GM21786 (cell line): ENCODE results near the gene PXK.

Experiments used
- ATAC-seq: cut with Tn5 transposase; IDR thresholded peaks from one replicate; pipeline ENCODE4 v1.9.1; 2021; ENCODE audit not compliant: unreplicated experiment

The PXK gene

DNA sequence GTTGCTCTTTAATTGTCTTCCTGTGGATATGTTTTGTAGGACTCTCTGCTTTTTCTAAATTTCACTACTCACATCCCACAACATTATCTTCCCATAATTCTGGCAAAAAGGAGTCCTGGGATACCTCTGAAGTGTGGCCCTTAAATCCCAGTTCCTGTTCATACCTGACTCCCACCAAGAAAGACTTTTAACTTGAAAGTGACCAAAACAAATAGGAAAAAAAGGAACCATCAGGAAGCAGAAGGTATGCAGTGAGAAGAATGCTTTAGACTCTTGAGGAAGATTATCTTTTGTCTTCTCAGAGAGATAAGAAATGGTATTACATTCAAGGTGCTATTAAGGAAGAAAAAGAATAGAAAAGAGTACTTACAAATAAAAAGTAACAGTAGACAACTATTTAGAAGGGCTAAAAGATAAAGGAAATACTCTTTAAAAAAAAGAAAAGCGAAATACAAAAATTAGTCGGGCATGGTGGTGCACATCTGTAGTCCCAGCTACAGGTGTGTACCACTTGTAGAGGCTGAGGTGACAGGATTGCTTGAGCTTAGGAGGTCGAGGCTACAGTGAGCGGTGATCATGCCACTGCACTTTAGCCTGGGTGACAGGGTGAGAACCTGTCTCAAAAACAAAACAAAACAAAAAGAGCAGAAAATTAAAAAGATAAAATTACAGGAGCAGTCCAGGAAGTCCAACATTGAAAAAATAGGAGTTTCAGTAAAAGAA, 46.8 kb downstream of the PXK start:
- no peak for ATAC-seq

DNA sequence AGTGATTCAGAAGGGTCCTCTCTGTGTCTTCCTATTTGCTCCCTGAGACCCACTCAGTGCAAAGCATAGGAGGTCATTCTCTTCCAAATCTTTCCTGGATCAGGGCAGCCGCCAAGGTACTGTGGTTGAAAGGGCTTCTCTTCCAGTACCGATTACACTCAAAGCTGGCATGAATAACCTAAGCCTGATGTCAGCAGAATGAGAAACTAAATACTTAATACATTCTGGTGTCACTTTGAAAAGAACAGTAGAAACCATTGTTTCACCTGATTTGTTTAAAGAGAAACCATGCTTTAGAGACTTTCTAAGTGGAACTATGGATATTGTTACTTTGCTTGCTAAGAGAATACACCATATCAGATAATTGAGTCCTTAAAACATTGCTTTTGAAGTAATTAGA, 50.8 kb downstream of the PXK start:
- no peak for ATAC-seq

DNA sequence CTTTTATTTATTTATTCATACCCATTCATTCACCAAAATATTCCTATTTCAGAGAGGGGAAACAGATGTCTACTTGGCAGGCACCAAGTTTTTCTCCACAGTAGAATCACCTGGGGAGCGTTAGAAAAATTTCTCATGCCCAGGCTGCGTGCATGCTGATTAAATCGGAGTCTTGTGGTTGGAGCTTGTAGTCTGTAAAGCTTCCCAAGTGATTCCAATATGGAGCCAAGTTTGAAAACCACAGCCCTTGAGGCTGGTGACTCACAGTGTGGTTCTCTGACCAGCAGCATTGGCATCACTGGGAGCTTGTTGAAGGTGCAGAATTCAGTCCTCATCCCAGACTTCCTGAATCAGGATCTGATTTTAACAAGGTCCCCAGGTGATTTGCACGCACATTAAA, 51.2 kb downstream of the PXK start:
- ATAC-seq: no peak

DNA sequence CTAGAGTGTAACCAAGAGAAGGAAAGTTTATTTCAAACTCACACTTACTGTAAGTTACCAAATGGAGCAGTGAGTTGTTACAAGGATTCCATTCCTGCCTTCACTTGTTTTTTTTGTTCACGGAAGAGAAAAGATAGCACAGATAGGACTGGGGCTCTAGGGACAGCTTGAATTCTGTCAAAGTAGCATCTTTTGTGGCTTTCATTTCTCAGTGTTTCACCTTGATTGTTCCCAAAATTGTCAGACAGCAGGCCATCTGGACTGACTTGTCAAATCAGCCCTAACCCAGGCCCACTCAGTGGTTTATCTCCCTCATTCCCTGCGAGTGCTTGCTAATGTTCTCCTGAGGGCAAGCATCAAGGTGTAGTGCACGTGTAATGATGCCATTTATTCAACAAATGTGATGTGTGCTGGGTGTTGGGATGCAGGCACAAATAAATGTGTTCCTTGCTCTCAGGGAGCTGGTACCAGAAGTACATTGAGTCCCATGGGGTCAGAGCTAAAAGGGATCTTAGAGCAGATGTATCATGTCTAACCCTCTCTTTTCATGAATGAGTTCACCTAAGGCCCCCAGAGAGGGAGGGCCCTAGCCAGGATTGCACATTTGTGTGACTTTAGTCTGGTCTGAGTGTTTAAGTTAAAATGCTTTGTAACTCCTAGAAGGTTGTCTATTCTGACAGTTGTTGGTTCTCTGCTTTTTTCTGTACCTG, 51.8 kb downstream of the PXK start:
- ATAC-seq: no peak

DNA sequence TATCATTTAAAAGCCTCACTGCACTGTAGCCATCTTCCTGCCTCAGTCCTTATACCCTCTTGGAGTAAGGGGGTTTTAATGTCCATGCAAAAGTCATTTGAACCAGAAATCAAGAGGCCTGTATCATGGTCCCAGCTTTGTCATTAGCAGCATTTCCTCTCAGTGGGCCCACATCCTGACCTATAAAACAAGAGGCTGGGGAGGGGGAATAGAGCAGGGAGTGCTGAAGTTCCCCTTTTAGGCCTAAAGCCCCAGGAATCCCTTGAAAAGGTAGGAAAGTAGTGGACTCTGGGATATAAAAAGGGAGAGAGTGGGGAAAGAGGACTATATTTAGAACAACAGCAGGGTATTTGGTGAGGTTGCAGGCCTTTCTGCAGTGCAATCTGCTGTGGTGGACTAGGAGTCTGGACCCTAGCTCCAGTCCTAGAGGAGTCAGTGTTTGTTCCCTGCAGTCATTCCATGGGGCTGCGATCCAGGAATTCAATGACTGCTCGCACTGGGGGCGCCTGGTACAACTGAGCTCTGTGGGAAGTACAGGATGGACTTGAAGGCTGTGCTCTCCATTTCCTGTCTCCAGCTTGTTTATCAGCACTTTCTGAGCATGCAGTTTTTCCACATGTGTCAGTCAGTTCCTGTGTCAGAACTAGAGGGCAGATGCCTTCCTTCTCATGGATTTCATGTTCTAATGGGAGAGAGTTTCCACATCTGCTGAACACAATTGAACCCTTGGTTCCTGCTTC, 54.1 kb downstream of the PXK start:
- no peak for ATAC-seq

DNA sequence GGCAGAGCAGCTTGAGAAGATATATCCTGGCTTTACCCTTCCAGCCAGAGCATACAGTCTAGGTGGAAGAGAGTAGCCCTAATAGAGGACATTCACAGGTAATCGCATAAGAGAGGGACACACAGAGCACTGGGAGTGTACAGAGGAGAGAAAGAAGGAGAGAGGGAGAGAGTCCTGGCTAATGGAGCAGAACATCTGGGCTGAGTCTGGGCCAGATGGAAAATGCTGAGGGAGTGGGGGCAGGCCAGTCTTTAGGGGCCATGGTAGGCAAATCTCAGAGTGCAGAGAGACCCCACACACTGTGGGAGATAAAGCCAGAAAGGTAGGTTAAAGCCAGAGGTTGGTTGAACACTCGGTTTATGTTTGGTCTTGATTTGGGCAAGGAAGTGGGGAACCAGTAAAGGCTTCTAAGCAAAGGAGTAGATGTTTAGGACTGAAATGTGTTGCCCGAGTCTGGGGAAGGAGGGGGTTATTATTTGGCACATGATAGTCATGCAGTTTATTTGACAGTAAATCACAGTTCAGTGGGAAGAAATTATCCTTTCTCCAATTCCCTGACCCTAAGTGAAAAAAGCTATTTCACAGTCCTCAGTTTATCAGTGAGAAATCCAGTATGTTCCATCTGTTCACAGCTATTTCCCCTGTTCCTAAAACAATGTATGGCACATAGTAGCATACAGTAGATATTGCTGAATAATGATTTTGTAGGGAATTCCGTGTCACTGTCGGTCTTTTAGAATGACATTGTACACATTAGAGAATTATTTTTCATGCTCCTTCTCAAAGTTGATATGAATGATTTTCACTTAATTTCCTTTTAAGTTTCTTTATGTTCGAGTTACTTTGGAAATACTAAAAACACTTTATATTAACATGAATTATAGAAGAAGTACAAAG, 55.2 kb downstream of the PXK start:
- no peak for ATAC-seq

DNA sequence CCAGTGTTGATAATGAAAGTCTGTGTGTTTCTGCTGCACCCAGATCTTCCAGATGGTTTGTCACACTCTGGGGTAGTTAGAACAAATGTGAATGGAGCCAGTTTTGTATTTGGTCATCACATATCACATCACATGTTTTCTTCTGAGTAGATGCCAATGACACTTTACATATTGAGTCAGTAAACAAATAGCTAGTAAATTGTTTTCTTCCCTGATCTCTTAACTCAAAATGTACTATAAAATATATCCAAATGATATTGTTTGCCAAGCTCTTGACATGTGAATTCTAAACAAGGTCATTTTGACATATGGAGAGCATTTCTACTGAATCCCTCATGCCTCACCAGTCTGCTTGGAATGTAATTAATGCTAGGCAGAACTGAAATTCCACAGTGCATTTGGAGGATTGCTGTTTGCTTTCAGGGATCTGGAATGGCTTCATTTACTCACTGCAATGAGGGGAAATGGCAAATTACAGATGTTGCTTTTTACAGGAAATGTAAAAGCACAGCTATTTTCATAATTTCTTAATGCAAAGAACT, 55.9 kb downstream of the PXK start:
- ATAC-seq: no peak

DNA sequence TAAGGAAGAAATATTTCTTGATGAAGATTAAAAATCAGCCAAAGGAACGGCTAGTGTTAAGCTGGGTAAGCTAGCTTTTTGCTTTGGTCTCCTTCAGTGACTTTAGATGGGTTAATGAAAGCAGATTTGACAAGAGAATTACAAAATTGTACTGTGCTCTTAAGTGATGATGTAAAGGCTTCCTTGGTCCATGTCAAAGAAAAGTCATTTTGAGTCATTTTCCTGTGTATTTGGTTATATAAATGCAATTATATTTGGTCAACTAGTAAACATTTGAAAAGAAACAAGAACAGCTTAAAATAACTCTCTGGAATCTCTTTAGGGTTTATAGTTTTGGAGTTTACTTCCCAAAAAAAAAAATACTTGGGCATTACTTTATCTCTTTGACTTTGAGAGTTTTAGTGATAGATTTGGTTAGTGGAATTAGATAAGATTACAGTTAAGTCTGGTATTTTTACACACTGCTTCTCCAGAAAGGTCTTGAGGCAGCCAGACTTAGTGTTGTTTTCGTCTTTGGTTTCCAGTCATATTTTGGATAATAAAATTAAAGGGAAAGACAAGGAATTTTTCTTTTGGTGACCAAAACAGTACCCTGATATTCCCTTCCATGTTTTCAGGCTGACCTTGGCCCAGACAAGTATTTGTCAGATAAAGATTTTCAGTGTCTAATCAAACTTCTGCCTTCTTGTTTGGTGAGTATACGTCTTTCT, 58.6 kb downstream of the PXK start:
- no peak for ATAC-seq

DNA sequence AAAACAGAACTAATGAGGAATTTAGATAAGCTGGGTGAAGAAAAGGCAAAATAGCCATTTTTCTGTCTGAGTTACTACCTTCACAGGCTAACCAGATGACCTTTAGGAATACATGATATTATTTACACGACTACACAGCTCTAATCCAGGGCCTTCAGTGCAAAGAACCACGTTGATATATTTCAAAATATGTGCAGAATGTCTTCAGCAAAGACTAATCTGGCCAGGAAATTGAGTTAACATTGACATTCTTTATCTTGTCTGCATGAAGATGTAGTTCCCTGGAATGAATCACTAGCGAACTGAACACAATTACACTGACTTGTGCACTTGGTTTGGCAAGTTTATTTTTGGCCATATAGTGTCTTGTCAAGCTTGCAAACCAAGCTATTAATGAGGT, 59.5 kb downstream of the PXK start:
- no peak for ATAC-seq

DNA sequence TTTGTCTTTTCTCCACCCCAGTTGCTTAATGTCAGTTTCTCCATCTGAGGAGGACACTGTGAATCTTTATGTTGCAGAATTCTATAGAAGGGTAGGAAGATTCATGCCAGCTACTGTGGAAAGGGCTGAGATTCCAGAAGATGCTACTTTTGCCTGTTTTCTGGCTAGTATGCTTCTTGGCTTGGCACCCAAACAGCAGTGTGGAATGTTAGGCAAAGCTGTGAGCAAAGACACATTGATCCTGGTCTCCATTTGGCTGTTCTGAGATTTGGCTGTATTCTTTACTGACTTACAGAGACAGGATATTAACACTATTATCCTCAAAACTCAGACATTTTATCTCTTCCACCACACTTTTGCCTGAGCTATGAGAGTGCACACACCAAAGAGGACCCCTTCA, 61.6 kb downstream of the PXK start:
- no peak for ATAC-seq

DNA sequence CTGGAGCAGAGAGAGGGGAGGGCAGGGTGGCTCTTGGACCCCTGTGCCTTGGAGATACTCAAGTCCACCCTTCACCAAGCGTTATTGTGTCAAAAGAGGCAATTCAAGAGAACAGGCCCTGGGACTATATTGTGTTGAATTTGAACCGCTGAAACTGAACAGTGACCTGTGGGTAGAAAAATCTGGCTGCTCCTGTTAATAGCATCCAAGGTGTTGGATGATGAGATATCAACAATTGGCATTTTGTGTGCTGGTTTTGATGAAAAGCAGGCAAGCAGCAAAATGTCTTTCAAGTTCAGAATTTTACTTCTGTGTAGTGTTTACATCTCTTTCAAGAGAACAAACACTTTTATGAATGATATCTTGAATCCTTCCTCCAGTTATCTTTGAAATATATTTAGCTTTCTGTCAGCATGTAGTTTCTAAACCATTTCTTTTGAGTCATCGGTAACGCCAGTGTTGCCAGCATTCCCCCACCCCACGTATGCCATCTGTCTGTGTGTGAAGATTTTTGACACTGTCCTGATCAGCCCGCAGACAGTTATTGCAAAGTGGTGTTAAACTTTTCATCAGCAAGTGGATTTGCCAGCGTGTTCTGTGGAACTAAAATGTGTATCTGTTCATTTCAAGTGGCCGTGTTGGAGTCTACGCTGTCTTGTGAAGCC, 66.1 kb downstream of the PXK start:
- no peak for ATAC-seq

DNA sequence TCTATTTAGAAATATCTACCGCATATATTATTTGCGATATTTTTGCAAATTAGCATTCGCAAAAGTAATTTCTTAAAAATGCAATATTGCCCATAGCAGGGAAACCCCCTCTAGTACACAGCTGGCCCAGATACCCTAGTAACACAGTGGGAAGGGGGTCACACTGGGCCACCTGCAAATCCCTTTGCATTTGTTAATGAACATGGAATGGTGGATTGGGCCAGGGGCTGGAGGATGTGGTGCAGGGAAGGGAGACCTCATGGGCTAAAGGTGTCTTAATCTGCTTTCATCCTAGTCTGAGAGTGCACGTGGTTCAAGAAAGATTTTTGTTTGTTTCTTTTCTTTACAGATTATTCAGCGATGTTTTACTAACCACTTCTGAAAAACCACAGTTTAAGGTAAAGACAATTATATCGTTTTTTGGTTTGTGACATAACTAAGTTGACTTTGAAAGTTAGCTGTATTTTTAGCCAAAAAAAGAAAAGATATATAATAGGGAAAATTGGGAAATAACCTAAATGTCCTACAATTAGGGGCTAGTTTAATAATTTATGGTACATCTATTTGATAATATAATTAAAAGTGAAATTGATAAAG, 70.9 kb downstream of the PXK start:
- no peak for ATAC-seq

DNA sequence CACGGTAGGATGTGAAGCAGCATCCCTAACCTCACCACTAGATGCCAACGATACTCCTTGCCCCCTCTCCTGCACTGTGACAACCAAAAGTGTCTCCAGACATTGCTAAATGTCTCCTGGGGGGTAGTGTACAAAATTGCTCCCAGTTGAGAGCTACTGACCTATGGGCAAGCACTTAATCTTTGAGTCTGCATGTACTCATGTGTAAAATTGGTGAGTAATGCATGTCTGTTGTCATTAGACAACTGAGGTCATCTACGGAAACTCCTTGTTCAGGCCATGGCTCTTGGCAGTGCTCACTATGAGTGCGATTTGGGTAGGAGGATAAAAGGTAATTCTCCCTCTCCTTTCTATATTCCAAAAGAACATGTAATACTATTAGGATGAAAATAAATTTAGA, 71.7 kb downstream of the PXK start:
- ATAC-seq: no peak

DNA sequence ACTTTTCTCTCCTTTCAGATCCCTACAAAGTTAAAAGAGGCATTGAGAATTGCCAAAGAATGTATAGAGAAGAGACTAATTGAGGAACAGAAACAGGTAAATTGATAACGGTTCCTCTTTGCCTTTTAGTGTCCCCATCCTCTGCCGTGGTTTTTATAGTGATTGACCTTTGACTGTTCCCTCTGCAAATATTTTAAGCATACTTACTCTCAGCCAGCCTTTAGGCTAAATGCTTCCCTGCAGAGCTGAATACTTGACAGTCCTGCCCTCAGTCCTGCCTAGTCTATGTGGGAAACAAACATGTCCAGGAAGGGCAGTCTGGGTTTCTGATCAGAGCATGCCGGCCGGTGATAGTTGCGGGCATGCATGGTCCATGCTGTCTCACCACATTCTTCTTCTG, 76.2 kb downstream of the PXK start:
- no peak for ATAC-seq

DNA sequence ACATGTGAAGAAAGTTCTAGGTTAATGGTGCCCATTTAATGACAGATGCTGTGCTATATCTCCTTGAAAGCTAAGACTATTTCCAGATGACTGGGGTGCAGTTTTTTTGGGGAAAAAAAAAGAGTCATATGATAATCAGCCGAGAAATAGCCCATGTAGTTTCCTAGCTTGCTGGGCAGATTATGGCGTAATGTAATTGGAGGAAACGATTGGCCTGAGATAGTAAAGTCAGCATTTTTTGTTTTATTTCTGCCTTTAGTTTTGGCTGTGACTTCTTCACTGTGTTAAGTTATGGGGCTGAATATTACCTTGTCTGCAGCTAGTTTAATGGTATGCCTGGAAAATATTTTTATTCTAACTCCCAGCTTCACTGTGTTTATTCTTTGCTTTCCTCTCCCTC, 77.0 kb downstream of the PXK start:
- ATAC-seq: no peak

DNA sequence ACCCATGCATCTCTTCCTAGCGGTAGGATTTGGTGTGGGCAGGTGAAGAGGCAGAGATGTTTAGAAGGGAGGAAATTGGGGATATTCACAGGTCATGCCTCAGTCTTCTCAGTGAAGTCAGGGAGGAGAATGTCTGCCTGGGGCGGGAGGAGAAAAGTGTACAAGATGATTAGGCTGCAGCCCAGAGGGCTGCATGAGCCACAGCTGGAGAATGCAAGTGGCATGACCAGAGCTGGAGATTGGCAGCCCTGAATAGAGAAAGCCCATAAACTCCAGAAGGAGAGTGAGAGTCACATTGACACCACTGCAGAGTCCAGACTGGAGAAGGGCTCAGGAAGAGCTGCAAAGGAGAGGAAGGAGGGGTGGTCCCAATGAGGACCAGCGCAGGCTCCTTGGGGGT, 78.3 kb downstream of the PXK start:
- no peak for ATAC-seq

DNA sequence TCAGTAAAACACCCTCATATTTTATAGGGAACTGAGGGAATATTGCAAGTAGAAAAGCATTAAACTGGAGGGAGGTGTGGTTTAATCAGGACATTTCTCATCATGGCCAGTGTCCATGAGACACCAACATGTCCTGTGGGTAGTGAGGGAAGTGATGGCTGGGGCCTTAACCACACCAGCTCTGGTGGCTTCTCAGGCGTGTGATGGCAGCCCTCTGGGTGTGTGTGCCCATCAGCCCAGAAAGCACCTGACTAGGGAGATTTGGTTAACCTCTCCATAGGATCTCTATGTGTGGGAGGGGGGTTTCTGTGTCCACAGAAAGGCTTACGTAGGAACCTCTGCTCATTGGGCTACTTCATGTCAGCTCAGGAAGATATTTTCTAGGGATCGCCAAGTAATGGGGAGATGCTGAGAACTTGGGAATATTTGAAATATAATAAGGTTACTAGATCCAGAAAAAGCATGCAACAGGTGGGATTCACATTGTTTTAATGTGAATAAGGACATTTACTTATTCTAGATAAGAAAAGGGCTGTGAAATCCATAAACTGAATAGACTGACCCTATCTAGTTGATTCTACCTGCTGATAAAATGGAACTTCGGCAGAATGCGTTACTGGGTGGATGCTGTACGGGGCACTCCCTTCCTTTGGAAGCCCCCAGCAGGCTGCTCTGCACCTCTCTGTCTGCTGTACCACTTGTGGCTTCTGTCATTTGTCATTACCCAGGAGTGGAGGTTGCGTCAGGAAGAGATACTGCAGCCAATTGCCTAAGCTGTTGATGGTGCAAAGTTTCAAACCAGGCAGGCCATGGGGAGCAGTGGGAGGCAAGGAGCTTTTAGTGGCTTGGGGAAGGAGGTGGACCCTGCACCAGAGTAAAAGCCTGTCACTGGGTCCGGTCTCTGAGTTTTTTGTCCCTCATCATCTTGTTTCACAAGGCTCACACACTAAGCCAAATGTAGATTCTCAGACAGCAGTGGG, 79.4 kb downstream of the PXK start:
- no peak for ATAC-seq

DNA sequence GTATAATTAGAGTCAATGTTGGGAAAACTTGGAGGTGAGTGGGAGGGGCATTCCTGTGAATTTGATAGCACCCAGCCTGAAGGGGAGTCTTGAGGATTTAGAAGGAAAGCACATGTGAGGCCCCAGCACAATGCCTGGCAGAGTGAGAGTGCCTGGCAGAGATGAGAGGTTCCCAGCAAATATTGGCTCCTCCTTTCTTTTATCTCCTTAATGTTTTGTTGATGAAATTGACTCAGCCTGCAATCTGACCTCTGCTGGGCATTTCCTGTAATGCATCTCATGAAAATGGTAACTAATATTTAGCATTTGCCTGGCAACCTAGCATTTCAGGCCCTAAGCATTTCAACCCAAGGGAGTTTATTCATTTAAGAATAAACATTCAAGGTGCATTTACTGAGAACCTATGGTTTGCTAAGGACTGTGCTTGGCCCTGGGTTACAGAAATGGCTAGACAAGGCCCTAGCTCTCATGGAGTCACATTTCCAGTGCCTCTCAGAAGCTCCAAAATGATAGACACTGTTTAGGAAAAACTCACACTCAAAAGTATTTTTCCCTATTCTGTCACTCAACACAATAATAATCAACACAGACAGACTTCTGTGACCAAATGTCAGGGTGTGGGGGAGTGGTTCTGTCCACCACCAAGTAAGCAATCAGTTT, 82.0 kb downstream of the PXK start:
- no peak for ATAC-seq
